H1 (cell line): ENCODE results near the gene CENPO. TPM values are rescaled to one million over a fixed set of nuclear protein-coding genes. Genes with fewer than 3 reads are reported as not detected.

ENCODE experiments used
- CTCF ChIA-PET: fragments of 300-600 bp; sonication (Branson Sonifier 250); formaldehyde crosslinking; loops from one replicate; lab custom pipeline; 2021; ENCODE audit not compliant: partially characterized antibody; lab: Charles Lee
- POLR2A ChIA-PET: fragments of 300-600 bp; sonication (Branson Sonifier 250); formaldehyde crosslinking; loops from one replicate; lab custom pipeline; 2021; ENCODE audit warnings: inconsistent platforms; ENCODE audit not compliant: partially characterized antibody; lab: Charles Lee
- DNase-seq, 2 experiments: peaks; one replicate each; pipeline versions ENCODE4 v3.0.0 to v3.0.0-alpha.2; 2010 to 2022; ENCODE audit warnings: low spot score in 2 of 2, low read depth in 1 of 2, mixed read lengths in 1 of 2
- FAIRE-seq: peaks from 2 replicates; lab custom pipeline; 2011; peaks lifted over from hg19 to GRCh38; lab: Jason Lieb, UNC
- H2AFZ ChIP-seq: 2 replicates; pipeline ENCODE4 v1.8.1; 2012; ENCODE audit warnings: low read length, inconsistent platforms
- H2AK5ac ChIP-seq: 2 replicates; pipeline ENCODE4 v1.6.1; 2013; ENCODE audit warnings: low read depth, low read length
- H2BK120ac ChIP-seq: replicated peaks from 2 replicates; pipeline ENCODE3; 2013; ENCODE audit warnings: low read depth, low read length, inconsistent platforms
- H2BK12ac ChIP-seq: 2 replicates; pipeline ENCODE4 v1.6.1; 2013; ENCODE audit warnings: low read depth, low read length
- H2BK15ac ChIP-seq: 2 replicates; pipeline ENCODE4 v1.6.1; 2013; ENCODE audit warnings: low read length
- H2BK20ac ChIP-seq: 2 replicates; pipeline ENCODE4 v1.6.1; 2013; ENCODE audit warnings: low read length
- H2BK5ac ChIP-seq: 2 replicates; pipeline ENCODE4 v1.6.1; 2013; ENCODE audit warnings: low read depth, low read length
- H3K14ac ChIP-seq: 2 replicates; pipeline ENCODE4 v1.6.1; 2013; ENCODE audit warnings: inconsistent platforms; ENCODE audit not compliant: insufficient read length
- H3K18ac ChIP-seq: 2 replicates; pipeline ENCODE4 v1.6.1; 2013; ENCODE audit warnings: low read length; ENCODE audit errors: extremely low read depth
- H3K23ac ChIP-seq: 2 replicates; pipeline ENCODE4 v1.6.1; 2013; ENCODE audit warnings: inconsistent platforms; ENCODE audit not compliant: insufficient read length
- H3K23me2 ChIP-seq: 2 replicates; pipeline ENCODE4 v1.6.1; 2013; ENCODE audit warnings: low read depth, low read length
- H3K27ac ChIP-seq: 2 replicates; pipeline ENCODE4 v1.6.1; 2011; ENCODE audit warnings: low read depth, low read length, inconsistent platforms
- H3K27me3 ChIP-seq, 4 experiments: replicated peaks in 1 of 4; 1 replicate in 1 of 4; 2 replicates in 3 of 4; pipeline versions ENCODE4 v1.6.1 to v1.8.1; 2011 to 2013; ENCODE audit warnings: low read length in 3 of 4, mild to moderate bottlenecking in 3 of 4, inconsistent platforms in 2 of 4, mixed read lengths in 2 of 4, moderate library complexity in 1 of 4; ENCODE audit not compliant: control insufficient read depth in 3 of 4, insufficient read depth in 3 of 4; ENCODE audit errors: extremely low read depth in 1 of 4
- H3K36me3 ChIP-seq, 4 experiments: 2 replicates each; pipeline versions ENCODE4 v1.6.1 to v1.8.1; 2011 to 2013; ENCODE audit warnings: mild to moderate bottlenecking in 4 of 4, low read length in 3 of 4, moderate library complexity in 2 of 4, control low read depth in 1 of 4, inconsistent platforms in 1 of 4; ENCODE audit not compliant: insufficient read depth in 4 of 4, control insufficient read depth in 2 of 4
- H3K4ac ChIP-seq: replicated peaks from 2 replicates; pipeline ENCODE3; 2013; ENCODE audit warnings: low read length, low read depth, mixed read lengths, inconsistent platforms; ENCODE audit not compliant: insufficient read length
- H3K4me1 ChIP-seq, 4 experiments: replicated peaks in 1 of 4; 1 replicate in 1 of 4; 2 replicates in 3 of 4; pipeline versions ENCODE4 v1.6.1 to v1.8.1; 2011 to 2013; ENCODE audit warnings: low read length in 3 of 4, inconsistent platforms in 2 of 4, mixed read lengths in 1 of 4; ENCODE audit not compliant: insufficient read depth in 4 of 4, control insufficient read depth in 3 of 4
- H3K4me2 ChIP-seq, 2 experiments: 2 replicates each; pipeline versions ENCODE4 v1.6.1 to v1.8.1; 2011 to 2013; ENCODE audit warnings: low read depth in 2 of 2, low read length in 2 of 2, control low read depth in 1 of 2, inconsistent platforms in 1 of 2, mild to moderate bottlenecking in 1 of 2; ENCODE audit not compliant: insufficient read depth in 1 of 2
- H3K4me3 ChIP-seq, 4 experiments: fragments of 200-600, 300-600 bp in 1 of 4; sonication (generic), shearing (Covaris generic), sonication (Bioruptor Twin) in 1 of 4; 2 replicates each; pipeline versions ENCODE4 v1.5.1 to v1.8.1; 2011 to 2016; ENCODE audit warnings: low read length in 4 of 4, low read depth in 3 of 4, control low read depth in 2 of 4, inconsistent platforms in 2 of 4, mild to moderate bottlenecking in 2 of 4, mixed read lengths in 1 of 4, moderate library complexity in 1 of 4; ENCODE audit not compliant: insufficient read depth in 2 of 4; ENCODE audit errors: extremely low read depth in 1 of 4
- H3K56ac ChIP-seq: replicated peaks from 2 replicates; pipeline ENCODE3; 2013; ENCODE audit warnings: low read depth, mild to moderate bottlenecking, mixed read lengths, low read length, inconsistent platforms; ENCODE audit not compliant: insufficient read length
- H3K79me1 ChIP-seq: 2 replicates; pipeline ENCODE4 v1.6.1; 2013; ENCODE audit warnings: low read depth, low read length, control low read depth
- H3K79me2 ChIP-seq, 2 experiments: 2 replicates each; pipeline versions ENCODE4 v1.6.1 to v1.8.1; 2012 to 2013; ENCODE audit warnings: low read length in 2 of 2, mild to moderate bottlenecking in 2 of 2, inconsistent platforms in 1 of 2; ENCODE audit not compliant: insufficient read depth in 2 of 2, control insufficient read depth in 1 of 2
- H3K9ac ChIP-seq, 4 experiments: replicated peaks in 1 of 4; 1 replicate in 1 of 4; 2 replicates in 3 of 4; pipeline versions ENCODE4 v1.6.1 to v1.8.1; 2011 to 2013; ENCODE audit warnings: low read depth in 3 of 4, low read length in 3 of 4, control low read depth in 2 of 4, mild to moderate bottlenecking in 2 of 4, moderate library complexity in 2 of 4, inconsistent platforms in 1 of 4; ENCODE audit errors: extremely low read depth in 1 of 4
- H3K9me3 ChIP-seq, 2 experiments: 2 replicates each; pipeline versions ENCODE4 v1.6.1 to v1.8.1; 2012 to 2013; ENCODE audit warnings: mild to moderate bottlenecking in 2 of 2, moderate library complexity in 2 of 2, control low read depth in 1 of 2, inconsistent platforms in 1 of 2, low read depth in 1 of 2, low read length in 1 of 2, mixed read lengths in 1 of 2; ENCODE audit not compliant: insufficient read depth in 2 of 2
- H4K20me1 ChIP-seq, 2 experiments: replicated peaks in 1 of 2; 2 replicates each; pipeline versions ENCODE3 to v1.8.1; 2011 to 2013; ENCODE audit warnings: inconsistent platforms in 2 of 2, low read length in 2 of 2, mild to moderate bottlenecking in 1 of 2; ENCODE audit not compliant: insufficient read depth in 2 of 2, control insufficient read depth in 1 of 2
- H4K5ac ChIP-seq: 2 replicates; pipeline ENCODE4 v1.6.1; 2013; ENCODE audit warnings: low read length, low read depth, mixed read lengths, inconsistent platforms; ENCODE audit not compliant: insufficient read length
- H4K8ac ChIP-seq: 2 replicates; pipeline ENCODE4 v1.8.0; 2013; ENCODE audit warnings: mild to moderate bottlenecking, moderate library complexity, low read length, inconsistent platforms; ENCODE audit not compliant: insufficient read depth; ENCODE audit errors: extremely low read depth
- H4K91ac ChIP-seq: replicated peaks from 2 replicates; pipeline ENCODE3; 2013; ENCODE audit warnings: low read length, mixed read lengths, inconsistent platforms; ENCODE audit not compliant: insufficient read length
- ATF3 ChIP-seq: IDR thresholded peaks from 2 replicates; pipeline ENCODE4 v1.6.1; 2011; ENCODE audit warnings: low read depth, mild to moderate bottlenecking, low read length; ENCODE audit not compliant: insufficient read depth
- EZH2 ChIP-seq: fragments of 200-600 bp; sonication (generic); IDR thresholded peaks from 2 replicates; pipeline ENCODE4 v1.7.1; 2012; ENCODE audit warnings: low read depth, mild to moderate bottlenecking, moderate library complexity, low read length, inconsistent platforms; ENCODE audit not compliant: severe bottlenecking
- HDAC6 ChIP-seq: IDR thresholded peaks from one replicate; pipeline ENCODE4 v1.7.1; 2012; ENCODE audit warnings: low read depth, mild to moderate bottlenecking, inconsistent platforms, low read length, moderate library complexity
- NANOG ChIP-seq: IDR thresholded peaks from 2 replicates; pipeline ENCODE4 v1.6.1; 2011; ENCODE audit warnings: low read length, low read depth, mild to moderate bottlenecking, inconsistent platforms; ENCODE audit not compliant: insufficient read depth, poor library complexity, severe bottlenecking
- POLR2AphosphoS5 ChIP-seq: IDR thresholded peaks from 2 replicates; pipeline ENCODE4 v1.6.1; 2011; ENCODE audit warnings: low read depth, low read length
- SAP30 ChIP-seq: fragments of 300-600 bp; sonication (generic); IDR thresholded peaks from 2 replicates; pipeline ENCODE4 v1.7.1; 2012; ENCODE audit warnings: low read length, moderate library complexity, mild to moderate bottlenecking, inconsistent platforms; ENCODE audit not compliant: insufficient read depth, insufficient replicate concordance
- SIX5 ChIP-seq: IDR thresholded peaks from 2 replicates; pipeline ENCODE4 v1.6.1; 2011; ENCODE audit warnings: mild to moderate bottlenecking, low read depth, low read length
- TAF1 ChIP-seq: IDR thresholded peaks from 2 replicates; pipeline ENCODE4 v1.6.1; 2011; ENCODE audit warnings: mild to moderate bottlenecking, low read depth, low read length
- TCF12 ChIP-seq: IDR thresholded peaks from 2 replicates; pipeline ENCODE4 v1.6.1; 2011; ENCODE audit warnings: low read depth, mild to moderate bottlenecking, low read length
- YY1 ChIP-seq: IDR thresholded peaks from 2 replicates; pipeline ENCODE4 v1.6.1; 2011; ENCODE audit warnings: low read depth, mild to moderate bottlenecking, low read length
- WGBS, 2 experiments: shearing (Covaris generic) in 1 of 2; methylation state at CpG; one replicate each; pipeline versions ENCODE4 v1.1.6 to v1.1.7; 2013 to 2015; ENCODE audit warnings: low lambda C conversion rate in 2 of 2, mixed read lengths in 2 of 2, inconsistent platforms in 1 of 2, low coverage in 1 of 2, missing lambda C conversion rate in 1 of 2; ENCODE audit not compliant: insufficient replicate concordance in 2 of 2, insufficient coverage in 1 of 2, insufficient read length in 1 of 2; ENCODE audit errors: extremely low coverage in 1 of 2, missing lambda C conversion rate in 1 of 2; 5-methylcytosine and 5-hydroxymethylcytosine counted together
- polyA plus RNA-seq, 7 experiments: library from polyadenylated mRNA; depleted of rRNA in 3 of 7; stranded (reverse) in 5 of 7; unstranded in 2 of 7; fragments of >200 nt in 5 of 7; fragments of 200-250 nt in 2 of 7; gene quantifications; 1 replicate in 5 of 7; 2 replicates in 1 of 7; 4 replicates in 1 of 7; pipeline versions ENCODE4 v1.2.1 to v1.2.3, GENCODE V29; 2011 to 2013; ENCODE audit warnings: missing spikeins in 2 of 7, mixed read lengths in 2 of 7
- total RNA-seq: library from RNA; stranded (reverse); fragmentation: NEBNext Ultra II Directional; extraction: Animal tissue kit (Norgen Biotek cat#: 25700); gene quantifications from 2 replicates; pipeline ENCODE4 v1.2.1, GENCODE V29; 2021
- TF ChIP-seq, protein P1 (sequence below), 3 experiments: IDR thresholded peaks; 1 replicate in 2 of 3; 2 replicates in 1 of 3; pipeline versions ENCODE4 v1.5.1 to v1.6.1; 2011; ENCODE audit warnings: low read length in 3 of 3, mild to moderate bottlenecking in 3 of 3, inconsistent platforms in 2 of 3, low read depth in 1 of 3, moderate library complexity in 1 of 3; ENCODE audit not compliant: insufficient read depth in 1 of 3; ENCODE audit errors: control extremely low read depth in 1 of 3

CENPO gene
- total and polyA plus RNA-seq, 2 of the 8 experiments (the other 6 are each of a cell fraction or from before 2014, with no cell fraction given): 34.4 to 46.3 TPM

- Histone ChIP-seq H2BK20ac (no peak overlapping the region), H2BK5ac (no peak overlapping the region), H3K4ac (no peak overlapping the region), H3K14ac (no peak overlapping the region), H4K8ac (no peak overlapping the region), H3K4me3 (no peak overlapping the region), H3K36me3 (no peaks in the 10 kb centered on the region), H2BK120ac (no peak overlapping the region), H2AK5ac (no peak overlapping the region), H3K79me2 (no peaks in the 10 kb centered on the region), H3K27me3 (no peaks in the 10 kb centered on the region), H3K9ac (no peak overlapping the region), H3K4me2 (no peak overlapping the region), H3K23me2 (no peaks in the 10 kb centered on the region; the same call in 1 of the 2 replicates), H2AFZ (no peak overlapping the region), H3K56ac (no peak overlapping the region), H4K20me1 (peaks cover 0 to under 1% of the 10 kb centered on the region in 2 experiments), H2BK15ac (no peak overlapping the region), H3K4me1 (peaks cover 0 to 2% (median 0%) of the 10 kb centered on the region in 4 experiments; a peak in 1 of 7 replicates), H3K18ac (no peak overlapping the region), H3K27ac (no peak overlapping the region), H4K5ac (no peak overlapping the region), H3K23ac (no peak overlapping the region), H2BK12ac (no peak overlapping the region), H4K91ac (no peak overlapping the region), H3K9me3 (no peaks in the 10 kb centered on the region), H3K79me1 (no peaks in the 10 kb centered on the region; the same call in 1 of the 2 replicates)
- FAIRE-seq (no peak), DNase-seq (no peak)
- ChIA-PET CTCF (interaction anchor here (0.6 to 1.7 kb wide), 2 partner anchors 14 to 1890 kb away, joined by 3 to 4 read pairs; no protein-coding TSS in a partner anchor), POLR2A (interaction anchor here (0.6 kb wide), 1 partner anchor 105 kb away, joined by 3 read pairs; no protein-coding TSS in a partner anchor)
- 85% methylated on average over 6 of the region's 6 CpGs; no CpG with 5 or more reads in 1 of the 2 experiments for WGBS, 2 experiments
- TF ChIP-seq SAP30 (no peak), YY1 (no peak), HDAC6 (no peak), ATF3 (no peak), EZH2 (no peak), SIX5 (no peak), NANOG (no peak), TCF12 (no peak), TAF1 (no peak), POLR2AphosphoS5 (no peak)
- TF ChIP-seq, protein P1, sequence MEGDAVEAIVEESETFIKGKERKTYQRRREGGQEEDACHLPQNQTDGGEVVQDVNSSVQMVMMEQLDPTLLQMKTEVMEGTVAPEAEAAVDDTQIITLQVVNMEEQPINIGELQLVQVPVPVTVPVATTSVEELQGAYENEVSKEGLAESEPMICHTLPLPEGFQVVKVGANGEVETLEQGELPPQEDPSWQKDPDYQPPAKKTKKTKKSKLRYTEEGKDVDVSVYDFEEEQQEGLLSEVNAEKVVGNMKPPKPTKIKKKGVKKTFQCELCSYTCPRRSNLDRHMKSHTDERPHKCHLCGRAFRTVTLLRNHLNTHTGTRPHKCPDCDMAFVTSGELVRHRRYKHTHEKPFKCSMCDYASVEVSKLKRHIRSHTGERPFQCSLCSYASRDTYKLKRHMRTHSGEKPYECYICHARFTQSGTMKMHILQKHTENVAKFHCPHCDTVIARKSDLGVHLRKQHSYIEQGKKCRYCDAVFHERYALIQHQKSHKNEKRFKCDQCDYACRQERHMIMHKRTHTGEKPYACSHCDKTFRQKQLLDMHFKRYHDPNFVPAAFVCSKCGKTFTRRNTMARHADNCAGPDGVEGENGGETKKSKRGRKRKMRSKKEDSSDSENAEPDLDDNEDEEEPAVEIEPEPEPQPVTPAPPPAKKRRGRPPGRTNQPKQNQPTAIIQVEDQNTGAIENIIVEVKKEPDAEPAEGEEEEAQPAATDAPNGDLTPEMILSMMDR (IDR thresholded peaks at IDR 0.05; ENCODE audit: control extremely low read depth in 1 of 3, insufficient read depth in 1 of 3, low read depth in 1 of 3, low read length in 3 of 3): no peak
These were observed 73.7 kb downstream of the CENPO start for GRCh38 chr2:24866946-24867345.
